ENCODE measurements around the gene MYMK. TPM values are rescaled to one million over a fixed set of nuclear protein-coding genes. Genes with fewer than 3 reads are reported as not detected.

The MYMK gene
- total and polyA plus RNA-seq, 2 of the 8 experiments (the other 6 are each of a cell fraction or from before 2014, with no cell fraction given) = not detected

DNA sequence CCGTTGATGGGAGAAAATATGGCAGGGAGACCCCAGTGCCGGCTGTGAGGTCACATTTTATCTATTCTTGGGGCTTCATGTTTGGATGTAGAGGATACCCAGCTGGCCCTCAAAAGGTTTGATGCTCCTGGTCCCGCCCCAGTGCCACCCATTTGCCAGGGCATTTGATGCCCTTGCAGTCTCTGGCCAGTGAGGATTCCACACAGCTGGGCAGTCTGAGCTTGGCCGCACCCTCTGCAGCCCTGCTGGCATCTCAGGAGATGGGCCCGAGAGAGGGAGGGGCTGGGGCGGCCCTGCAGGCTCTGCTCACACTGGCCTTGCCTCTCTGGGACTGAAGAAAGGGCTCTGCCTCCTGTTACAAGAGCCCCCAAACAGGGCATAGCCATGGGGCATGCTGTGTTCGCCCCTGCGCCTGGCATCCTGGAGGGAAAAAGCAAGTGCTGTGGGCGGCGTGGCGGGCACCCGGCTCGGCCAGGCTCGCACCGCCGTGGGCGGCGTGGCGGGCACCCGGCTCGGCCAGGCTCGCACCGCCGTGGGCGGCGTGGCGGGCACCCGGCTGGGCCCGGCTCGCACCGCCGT is 37.3 kb upstream of the MYMK start (continued):
- TF ChIP-seq, protein P1, sequence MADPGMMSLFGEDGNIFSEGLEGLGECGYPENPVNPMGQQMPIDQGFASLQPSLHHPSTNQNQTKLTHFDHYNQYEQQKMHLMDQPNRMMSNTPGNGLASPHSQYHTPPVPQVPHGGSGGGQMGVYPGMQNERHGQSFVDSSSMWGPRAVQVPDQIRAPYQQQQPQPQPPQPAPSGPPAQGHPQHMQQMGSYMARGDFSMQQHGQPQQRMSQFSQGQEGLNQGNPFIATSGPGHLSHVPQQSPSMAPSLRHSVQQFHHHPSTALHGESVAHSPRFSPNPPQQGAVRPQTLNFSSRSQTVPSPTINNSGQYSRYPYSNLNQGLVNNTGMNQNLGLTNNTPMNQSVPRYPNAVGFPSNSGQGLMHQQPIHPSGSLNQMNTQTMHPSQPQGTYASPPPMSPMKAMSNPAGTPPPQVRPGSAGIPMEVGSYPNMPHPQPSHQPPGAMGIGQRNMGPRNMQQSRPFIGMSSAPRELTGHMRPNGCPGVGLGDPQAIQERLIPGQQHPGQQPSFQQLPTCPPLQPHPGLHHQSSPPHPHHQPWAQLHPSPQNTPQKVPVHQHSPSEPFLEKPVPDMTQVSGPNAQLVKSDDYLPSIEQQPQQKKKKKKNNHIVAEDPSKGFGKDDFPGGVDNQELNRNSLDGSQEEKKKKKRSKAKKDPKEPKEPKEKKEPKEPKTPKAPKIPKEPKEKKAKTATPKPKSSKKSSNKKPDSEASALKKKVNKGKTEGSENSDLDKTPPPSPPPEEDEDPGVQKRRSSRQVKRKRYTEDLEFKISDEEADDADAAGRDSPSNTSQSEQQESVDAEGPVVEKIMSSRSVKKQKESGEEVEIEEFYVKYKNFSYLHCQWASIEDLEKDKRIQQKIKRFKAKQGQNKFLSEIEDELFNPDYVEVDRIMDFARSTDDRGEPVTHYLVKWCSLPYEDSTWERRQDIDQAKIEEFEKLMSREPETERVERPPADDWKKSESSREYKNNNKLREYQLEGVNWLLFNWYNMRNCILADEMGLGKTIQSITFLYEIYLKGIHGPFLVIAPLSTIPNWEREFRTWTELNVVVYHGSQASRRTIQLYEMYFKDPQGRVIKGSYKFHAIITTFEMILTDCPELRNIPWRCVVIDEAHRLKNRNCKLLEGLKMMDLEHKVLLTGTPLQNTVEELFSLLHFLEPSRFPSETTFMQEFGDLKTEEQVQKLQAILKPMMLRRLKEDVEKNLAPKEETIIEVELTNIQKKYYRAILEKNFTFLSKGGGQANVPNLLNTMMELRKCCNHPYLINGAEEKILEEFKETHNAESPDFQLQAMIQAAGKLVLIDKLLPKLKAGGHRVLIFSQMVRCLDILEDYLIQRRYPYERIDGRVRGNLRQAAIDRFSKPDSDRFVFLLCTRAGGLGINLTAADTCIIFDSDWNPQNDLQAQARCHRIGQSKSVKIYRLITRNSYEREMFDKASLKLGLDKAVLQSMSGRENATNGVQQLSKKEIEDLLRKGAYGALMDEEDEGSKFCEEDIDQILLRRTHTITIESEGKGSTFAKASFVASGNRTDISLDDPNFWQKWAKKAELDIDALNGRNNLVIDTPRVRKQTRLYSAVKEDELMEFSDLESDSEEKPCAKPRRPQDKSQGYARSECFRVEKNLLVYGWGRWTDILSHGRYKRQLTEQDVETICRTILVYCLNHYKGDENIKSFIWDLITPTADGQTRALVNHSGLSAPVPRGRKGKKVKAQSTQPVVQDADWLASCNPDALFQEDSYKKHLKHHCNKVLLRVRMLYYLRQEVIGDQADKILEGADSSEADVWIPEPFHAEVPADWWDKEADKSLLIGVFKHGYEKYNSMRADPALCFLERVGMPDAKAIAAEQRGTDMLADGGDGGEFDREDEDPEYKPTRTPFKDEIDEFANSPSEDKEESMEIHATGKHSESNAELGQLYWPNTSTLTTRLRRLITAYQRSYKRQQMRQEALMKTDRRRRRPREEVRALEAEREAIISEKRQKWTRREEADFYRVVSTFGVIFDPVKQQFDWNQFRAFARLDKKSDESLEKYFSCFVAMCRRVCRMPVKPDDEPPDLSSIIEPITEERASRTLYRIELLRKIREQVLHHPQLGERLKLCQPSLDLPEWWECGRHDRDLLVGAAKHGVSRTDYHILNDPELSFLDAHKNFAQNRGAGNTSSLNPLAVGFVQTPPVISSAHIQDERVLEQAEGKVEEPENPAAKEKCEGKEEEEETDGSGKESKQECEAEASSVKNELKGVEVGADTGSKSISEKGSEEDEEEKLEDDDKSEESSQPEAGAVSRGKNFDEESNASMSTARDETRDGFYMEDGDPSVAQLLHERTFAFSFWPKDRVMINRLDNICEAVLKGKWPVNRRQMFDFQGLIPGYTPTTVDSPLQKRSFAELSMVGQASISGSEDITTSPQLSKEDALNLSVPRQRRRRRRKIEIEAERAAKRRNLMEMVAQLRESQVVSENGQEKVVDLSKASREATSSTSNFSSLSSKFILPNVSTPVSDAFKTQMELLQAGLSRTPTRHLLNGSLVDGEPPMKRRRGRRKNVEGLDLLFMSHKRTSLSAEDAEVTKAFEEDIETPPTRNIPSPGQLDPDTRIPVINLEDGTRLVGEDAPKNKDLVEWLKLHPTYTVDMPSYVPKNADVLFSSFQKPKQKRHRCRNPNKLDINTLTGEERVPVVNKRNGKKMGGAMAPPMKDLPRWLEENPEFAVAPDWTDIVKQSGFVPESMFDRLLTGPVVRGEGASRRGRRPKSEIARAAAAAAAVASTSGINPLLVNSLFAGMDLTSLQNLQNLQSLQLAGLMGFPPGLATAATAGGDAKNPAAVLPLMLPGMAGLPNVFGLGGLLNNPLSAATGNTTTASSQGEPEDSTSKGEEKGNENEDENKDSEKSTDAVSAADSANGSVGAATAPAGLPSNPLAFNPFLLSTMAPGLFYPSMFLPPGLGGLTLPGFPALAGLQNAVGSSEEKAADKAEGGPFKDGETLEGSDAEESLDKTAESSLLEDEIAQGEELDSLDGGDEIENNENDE (IDR thresholded peaks at IDR 0.05; ENCODE audit: insufficient replicate concordance, low read length) = no peak
- no peak for TF ChIP-seq SUZ12 (IDR thresholded peaks at IDR 0.05; ENCODE audit: low read length)
- no peak for TF ChIP-seq SP2 (IDR thresholded peaks at IDR 0.05; ENCODE audit: low read length)
- TF ChIP-seq, protein P2, sequence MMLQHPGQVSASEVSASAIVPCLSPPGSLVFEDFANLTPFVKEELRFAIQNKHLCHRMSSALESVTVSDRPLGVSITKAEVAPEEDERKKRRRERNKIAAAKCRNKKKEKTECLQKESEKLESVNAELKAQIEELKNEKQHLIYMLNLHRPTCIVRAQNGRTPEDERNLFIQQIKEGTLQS (IDR thresholded peaks at IDR 0.05; ENCODE audit: insufficient read depth, low read depth, low read length) = no peak
- no peak for TF ChIP-seq HDAC2 (IDR thresholded peaks at IDR 0.05; ENCODE audit: borderline replicate concordance in 1 of 2, low read depth in 2 of 2, low read length in 2 of 2)
- TF ChIP-seq SIX5 (IDR thresholded peaks at IDR 0.05; ENCODE audit: low read depth, low read length) = no peak
- TF ChIP-seq RFX5 (IDR thresholded peaks at IDR 0.05; ENCODE audit: borderline replicate concordance, low read depth, low read length) = no peak
- TF ChIP-seq POLR2A (IDR thresholded peaks at IDR 0.05; ENCODE audit: control extremely low read depth in 1 of 2, low read depth in 2 of 2, low read length in 2 of 2) = no peak
- TF ChIP-seq, protein P3, sequence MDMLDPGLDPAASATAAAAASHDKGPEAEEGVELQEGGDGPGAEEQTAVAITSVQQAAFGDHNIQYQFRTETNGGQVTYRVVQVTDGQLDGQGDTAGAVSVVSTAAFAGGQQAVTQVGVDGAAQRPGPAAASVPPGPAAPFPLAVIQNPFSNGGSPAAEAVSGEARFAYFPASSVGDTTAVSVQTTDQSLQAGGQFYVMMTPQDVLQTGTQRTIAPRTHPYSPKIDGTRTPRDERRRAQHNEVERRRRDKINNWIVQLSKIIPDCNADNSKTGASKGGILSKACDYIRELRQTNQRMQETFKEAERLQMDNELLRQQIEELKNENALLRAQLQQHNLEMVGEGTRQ (IDR thresholded peaks at IDR 0.05; ENCODE audit: low read length) = no peak
- no peak for TF ChIP-seq SP4 (IDR thresholded peaks at IDR 0.05; ENCODE audit: low read length)
